ENCODE results near the gene TJP2.
A peak's percentile ranks its signal among the peaks of the same experiment; 100 is the strongest.
"Not testable (repeated sequence)": the region's sequence is repeated elsewhere in the genome, so short reads cannot be mapped to it uniquely, and the experiment has no call there.

The TJP2 gene

DNA sequence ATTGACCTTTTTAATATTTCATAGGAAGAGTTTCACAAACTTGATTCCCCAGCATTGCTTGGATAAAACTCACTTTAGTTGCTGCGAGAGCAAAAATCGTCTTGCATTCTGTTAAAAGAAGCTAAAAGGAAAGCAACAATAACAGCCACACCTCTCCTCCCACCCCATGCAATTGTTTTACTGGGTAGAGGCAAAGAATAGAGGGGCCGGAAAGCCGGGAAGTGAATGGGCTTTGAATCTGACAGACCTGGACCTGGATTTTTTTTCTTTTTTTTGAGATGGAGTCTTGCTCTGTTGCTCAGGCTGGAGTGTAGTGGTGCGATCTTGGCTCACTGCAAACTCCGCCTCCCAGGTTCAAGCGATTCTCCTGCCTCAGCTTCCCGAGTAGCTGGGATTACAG, 9.5 kb upstream of the TJP2 start:
- not testable (repeated sequence) for DNase-seq

GRCh38 chr9:69165581-69165980, 8.5 kb upstream of the TJP2 start:
- DNase-seq = no peak

DNA sequence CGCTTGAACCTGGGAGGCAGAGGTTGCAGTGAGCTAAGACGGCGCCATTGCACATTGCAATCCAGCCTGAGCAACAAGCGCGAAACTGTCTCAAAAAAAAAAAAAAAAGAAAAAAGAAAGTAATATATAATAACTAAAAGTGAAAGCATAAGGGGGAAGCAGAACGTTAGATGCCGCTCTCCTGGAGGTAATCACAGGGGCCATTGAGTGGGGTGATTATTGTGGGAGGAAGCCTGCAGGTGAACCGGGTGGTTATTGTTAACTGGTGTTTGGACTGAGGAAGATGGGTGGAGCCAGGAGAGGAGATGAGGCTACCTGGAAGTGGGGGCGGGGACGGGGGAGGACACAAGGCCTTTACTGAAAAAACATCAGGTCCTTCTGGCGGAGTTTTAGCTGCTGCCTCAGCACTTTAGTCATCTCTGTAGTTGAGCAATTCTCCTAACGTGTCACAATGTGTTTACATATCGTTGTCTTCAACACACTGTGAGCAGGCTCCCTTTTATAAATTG, 5.3 kb upstream of the TJP2 start:
- no peak for DNase-seq

DNA sequence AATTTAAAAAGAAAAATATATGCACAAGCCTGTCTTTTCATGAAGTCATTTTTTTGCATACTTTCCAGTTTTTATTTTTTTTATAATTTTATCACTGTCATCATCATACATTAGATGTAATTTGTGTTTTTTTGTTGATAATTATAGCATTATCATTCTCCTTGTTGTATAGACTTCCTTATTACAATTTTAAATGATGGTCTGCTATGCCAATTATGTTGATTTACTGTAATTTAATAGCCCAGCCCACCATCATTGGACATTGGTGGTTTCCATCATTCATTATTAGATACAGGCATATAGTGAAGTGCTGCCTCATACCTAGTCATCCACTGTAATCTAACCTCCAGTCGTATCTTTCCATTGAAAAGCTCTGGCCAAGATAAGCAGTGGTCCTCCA, 3.8 kb upstream of the TJP2 start:
- no peak for DNase-seq

DNA sequence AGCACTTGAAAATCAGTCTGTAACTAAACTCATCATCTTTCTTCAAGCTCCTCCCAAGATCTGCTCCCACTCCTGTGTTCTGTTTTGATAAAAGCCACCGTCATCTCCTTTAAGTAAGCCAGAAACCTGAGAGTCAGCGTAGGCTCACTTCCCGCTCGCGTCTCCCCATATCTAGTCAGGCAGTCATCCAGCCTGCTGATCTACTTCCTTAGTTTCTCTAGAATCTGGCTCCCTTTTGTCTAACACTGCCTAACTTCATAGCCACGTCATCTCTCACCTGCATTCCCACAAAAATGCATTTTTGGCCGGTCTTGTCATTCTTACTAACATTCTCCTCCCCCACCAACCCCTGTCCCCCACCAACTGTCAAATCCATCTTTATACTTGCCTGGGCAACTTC, 3.0 kb upstream of the TJP2 start:
- no peak for DNase-seq

DNA sequence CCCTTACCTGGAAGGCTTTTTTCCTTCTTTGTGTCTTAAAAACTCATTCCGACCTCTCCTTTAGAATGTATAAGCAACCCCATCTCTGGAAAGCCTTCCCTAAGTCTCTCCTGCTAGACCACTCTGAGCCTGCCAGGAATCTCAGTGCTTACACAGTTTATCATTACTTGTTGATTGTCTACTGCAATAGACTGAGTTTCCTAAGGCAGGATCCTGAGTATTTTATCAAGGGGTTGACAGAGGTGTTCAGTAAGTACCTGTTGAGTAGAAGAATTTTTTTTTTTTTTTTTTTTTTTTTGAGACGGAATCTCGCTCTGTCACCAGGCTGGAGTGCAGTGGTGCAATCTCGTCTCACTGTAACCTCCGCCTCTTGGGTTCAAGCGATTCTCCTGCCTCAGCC, 2.6 kb upstream of the TJP2 start:
- DNase-seq = no peak

DNA sequence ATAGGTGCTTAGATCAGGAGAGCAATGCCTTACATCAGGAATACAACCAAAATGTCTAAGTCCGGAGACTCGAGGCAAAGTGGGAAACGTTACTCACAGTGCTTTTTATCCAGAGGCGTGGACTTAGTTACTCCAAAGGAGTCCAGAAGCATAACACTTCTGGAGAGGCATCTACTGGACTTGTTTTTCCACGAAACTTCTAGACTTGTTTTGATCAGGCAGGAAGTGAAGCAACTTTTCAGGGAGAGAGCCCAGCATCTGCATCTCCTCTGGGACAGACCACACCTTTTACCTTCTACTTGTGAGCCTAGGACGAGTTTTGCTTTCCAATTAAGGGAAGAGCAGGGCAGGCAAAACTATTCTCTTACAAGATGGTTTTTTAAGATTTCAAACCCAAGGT, 1.2 kb upstream of the TJP2 start:
- no peak for DNase-seq

- no peak for DNase-seq
Observed at GRCh38 chr9:69173497-69173890, 583 bp upstream of the TJP2 start.

DNA sequence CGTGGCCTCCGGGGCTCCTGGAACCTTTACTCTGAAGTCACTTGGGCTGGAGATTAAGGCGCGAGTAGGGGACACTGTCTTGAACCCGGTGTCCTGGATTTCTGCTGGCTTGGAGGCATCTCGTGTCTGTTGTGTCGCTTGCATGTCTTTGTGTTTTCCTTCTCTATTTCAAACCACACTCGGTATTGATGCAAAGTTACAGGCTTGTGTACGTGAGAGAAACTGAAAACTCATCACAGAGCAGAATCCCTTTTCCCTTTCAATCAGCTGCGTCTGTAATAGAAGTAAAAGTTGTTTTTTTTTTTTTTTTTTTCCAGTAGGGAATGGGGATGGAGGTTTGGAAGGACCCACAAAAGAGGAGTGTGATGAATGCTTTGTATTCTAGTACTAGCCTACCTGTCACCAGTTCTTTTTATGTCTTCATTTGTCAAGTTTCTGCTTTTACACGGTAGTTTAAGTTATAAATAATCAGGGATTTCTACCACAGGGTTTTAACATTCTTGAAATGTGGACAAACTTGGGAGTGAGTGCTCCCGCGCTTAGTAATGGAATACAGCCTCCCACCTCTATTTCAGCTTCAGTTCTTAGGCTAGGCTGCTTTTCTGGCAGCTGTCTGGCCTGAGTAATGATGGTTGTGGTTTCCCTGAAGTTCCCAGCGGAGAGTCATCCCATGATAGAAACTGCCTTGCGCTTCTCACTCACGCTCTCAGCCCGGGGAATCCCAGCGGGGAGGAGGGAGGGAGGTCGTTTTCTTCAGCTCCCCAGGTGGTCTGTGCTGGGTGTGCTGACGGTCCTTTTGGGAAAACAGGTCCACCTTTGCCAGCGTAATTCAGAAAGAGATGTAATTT, 763 bp downstream of the TJP2 start:
- peak; percentile 61 for DNase-seq

GRCh38 chr9:69175486-69175885, 1.4 kb downstream of the TJP2 start:
- DNase-seq = no peak

DNA sequence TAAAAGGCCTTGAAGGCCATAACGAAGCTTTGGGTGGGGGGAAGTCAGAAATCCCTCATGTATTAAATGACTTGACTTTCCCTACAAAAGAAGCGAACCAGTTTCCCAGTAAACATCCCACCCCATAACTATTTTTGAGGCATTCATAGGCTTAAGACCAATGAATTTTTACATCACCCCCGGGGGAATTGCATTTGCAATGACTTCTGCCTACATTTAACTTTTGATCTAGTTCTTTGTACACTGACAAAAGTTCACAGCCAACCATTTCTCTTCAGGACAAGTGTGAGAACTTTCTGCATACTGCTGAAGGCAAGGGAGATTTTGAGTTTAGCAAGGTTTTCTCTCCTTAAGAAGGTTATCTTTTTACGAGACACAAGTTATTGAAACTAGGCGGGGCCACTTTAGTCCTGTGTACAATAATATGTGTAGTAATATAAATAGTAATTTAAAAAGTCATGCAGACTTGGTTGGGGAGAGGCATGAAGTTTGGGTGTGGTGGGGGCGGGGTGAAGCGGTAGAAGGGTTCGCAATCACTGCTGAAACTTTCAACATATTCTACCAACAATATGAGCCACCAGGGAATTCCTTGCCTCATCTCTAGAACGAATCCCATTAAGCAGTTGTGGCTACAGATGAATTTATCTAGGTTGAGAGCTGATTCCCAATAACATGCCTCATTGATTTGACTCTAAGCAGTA, 2.5 kb downstream of the TJP2 start:
- DNase-seq = no peak

DNA sequence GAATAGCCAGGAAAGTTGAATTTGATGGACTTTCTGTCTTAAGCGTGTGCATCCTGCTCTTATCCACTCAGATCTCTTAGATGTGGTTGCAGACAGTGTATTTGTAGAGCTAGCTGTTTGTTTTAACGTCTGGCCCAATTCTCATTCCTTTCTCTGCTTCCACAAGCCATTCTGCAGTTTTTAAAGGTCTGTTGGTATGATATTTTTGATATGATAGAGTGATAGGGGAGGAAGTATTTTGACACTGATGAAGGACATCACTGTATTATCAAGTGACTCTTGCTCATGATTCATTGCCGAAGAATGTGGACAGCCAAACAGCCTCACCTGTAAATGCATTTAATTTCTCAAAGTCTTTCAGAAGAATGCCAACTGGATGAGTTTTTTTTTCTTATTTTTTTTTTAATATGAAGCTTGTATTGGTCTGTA, 4.5 kb downstream of the TJP2 start:
- no peak for DNase-seq

DNA sequence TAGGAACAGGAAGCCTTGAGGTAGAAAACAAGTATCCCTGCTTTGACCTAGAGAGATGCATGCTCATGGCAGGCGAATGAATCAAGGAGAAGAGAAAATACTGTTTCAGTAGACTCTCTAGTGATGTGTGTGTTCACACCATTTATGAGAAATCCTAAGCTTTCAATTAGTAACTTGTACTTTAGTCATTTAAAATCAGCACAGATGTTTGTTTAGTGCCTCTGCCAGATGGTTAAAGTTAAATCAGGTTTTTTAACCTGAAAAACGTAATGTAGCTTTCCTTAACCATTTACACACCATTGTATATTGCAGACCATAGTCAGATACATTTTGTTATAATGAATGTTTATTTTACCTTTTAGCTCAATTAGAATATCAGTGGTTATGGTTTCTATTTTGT, 5.0 kb downstream of the TJP2 start:
- no peak for DNase-seq

DNA sequence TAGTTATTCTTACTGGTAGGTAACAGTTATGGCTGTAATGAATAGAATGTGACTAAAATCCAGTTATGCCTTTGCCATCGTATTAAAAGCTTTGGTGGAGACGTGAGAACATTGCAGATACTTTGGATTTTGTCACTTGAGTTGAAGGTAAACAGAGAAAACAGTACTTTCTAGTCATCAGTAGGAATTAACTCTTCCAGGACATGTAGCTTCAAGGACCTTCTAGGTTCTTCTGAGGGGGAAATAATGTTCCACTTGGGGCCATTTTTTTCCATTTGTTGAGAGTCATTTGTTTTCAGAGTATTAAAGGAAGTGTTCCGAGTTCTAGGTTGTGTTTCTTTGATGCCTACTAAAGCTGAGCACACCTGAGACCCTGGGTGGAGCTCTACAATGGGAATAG, 6.1 kb downstream of the TJP2 start:
- no peak for DNase-seq

GRCh38 chr9:69180670-69181069, 6.6 kb downstream of the TJP2 start:
- no peak for DNase-seq

- DNase-seq = no peak
Observed at GRCh38 chr9:69181908-69182353, 7.9 kb downstream of the TJP2 start.

DNA sequence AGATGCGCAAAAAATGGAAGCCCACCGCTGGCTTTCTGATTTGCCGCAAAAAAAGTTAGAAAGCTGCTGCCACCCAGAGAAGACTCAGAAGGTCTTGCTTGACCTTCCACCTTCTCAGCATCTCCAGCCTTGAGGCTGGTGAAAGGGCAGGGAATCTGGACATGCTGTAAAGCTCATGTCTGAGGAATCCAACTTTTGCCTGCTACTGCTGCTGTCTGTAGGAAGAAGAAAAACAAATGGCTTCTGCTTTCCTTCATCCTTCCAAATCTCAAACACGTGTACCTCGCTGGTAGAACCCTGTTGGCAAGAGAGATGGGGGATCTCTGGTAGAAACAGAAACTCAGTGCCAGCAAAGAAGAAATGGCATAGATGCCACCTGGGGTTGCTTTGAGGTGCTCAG, 10.2 kb downstream of the TJP2 start:
- DNase-seq = no peak

DNA sequence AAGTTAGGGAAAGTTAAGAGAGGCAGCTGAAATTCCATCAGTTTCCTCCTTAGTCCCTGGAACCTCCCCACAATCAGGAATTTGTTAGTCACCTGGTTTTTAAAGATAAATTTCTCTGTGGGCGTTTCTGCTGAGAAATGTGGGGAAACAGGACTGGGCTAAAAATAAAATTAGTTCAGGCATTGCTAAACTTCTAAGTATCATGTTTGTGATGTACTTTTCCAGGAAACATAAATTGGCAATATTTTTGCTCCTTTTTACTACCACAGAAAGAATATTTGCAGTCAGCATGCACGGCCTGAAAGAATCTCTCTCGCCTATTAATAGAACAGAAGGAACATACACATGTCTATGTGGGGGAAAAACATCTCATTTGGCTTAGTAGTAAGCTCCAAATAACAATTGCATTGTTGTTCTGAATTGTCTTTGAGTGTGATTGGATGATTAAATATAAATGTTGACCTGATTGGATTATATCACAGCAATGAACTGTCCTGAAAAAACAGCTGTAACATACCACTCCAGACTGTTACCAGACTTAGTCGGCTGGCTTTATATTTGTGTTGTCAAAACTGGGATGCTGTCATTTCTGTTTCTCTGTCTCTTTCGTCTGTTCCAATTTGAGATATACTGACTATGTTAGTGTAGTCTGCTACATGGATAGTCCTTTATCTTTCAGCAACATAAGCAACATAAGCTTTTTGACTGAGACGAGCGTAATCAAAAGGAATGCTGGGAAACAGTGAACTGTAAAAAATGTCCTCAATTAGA, 12.9 kb downstream of the TJP2 start:
- peak; percentile 46 for DNase-seq

DNA sequence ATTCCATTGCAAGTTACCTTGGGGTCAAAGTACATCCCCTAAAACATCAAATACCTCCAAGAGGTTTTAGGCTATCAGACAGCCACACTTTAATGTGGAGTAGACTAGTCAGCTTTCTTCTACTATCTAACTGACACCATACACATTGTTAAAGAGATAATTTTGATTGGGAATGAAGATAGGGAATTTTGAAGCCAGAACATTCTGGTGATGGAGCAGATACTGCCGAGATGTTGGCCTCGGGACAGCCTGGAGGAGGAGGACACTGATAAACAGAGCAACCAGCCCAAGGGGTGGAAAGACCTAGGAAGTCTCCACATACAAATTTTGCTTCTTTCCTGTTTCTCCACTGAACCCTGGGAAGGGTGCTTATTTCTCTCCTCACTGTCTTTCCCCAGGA, 14.9 kb downstream of the TJP2 start:
- no peak for DNase-seq

DNA sequence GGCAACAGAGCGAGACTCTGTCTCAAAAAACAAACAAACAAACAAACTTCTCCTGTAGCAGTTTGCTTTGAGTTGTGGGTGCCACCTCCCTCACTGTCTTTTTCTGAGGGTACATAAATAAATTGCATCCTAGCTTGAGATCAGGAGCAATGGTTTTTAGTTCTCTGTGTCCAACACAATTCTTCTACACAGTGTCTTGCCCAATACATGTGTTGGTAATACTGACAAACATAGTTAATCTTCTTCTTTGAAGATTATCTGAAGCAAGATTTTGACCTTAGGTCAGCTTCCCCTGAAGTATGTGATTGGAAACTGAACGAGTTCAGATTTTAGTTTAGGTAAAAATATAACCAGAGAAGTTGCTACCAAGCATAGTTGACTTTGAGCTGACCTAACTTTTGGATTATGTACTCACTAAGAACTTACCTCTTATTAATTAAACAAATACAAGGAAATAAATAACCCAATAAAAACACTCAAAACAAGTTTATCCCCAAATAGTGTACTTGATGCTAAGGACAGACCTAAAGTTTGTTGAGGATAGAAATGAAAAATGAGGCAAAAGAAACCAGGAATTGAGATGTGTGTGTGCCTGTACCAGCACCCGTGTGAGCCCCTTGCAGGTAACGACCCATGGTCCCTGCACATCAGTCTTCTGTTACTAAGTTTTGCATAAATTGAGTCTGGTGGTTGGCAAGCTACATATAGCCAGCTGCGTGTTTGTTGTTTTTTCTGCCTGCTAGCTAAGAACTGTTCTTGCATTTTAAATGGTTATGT, 16.2 kb downstream of the TJP2 start:
- DNase-seq = no peak

- no peak for DNase-seq
Observed at GRCh38 chr9:69190863-69191181, 16.7 kb downstream of the TJP2 start.

DNA sequence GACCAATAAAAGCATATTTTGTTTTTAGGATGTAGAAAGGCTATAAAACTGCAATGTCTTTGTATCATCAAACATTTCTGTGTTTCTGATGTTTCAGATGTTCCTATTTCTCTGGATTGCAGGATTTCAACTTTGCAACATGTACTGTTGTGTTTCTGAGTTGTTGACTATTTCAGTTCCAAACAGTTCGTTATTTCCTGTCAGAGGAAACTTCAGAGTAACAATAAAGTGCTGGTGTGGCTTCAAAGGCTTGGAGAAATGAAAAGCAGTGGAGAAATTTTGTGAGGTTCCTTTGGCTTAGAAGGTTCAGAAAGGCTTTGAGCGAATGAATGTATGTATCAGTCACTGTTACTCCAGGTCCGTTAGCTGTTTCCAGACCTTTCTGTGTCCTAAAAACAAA, 17.2 kb downstream of the TJP2 start:
- DNase-seq = no peak

DNA sequence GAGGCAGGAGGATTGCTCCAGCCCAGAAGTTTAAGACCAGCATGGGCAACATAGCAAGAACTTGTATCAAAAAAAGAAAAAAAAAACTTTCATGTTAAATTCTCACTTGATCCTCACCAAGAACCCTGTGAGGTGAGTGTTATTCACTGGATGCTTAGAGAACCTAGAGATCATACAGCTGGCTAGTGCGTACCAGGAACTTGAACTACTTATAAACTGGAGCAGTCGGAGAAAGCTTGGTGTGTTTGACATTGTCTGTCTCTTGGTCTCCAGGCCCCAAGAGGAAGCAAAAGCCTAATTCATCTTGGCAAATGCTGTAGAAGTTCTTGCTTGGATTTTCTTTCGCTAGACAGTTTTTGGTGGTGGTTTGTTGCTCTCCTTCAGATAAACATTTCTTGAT, 18.1 kb downstream of the TJP2 start:
- DNase-seq = no peak

Measured in eye (tissue), 1 donor.